Measurements from ENCODE around the gene BCKDK. TPM values are rescaled to one million over a fixed set of nuclear protein-coding genes. Genes with fewer than 3 reads are reported as not detected.
A peak's percentile ranks its signal among the peaks of the same experiment; 100 is the strongest.

The BCKDK gene
- total and polyA plus RNA-seq, 2 of the 13 experiments (the other 11 are each of a cell fraction or from before 2014, with no cell fraction given): 24.9 to 42.6 TPM

GRCh38 chr16:31117384-31118222, 9.4 kb downstream of the BCKDK start, which contains the start of gene KAT8 (continued):
- peak; percentile 78 for TF ChIP-seq ZNF205 (CRISPR knock-in tag; IDR thresholded peaks at IDR 0.05)
- peak; percentile 94 for TF ChIP-seq ATF1 (CRISPR knock-in tag; IDR thresholded peaks at IDR 0.05)
- no peak for TF ChIP-seq PREB (CRISPR knock-in tag; IDR thresholded peaks at IDR 0.05)
- peak; percentile 75 for TF ChIP-seq SALL1 (CRISPR knock-in tag; IDR thresholded peaks at IDR 0.05)
- no peak for TF ChIP-seq TRAFD1 (CRISPR knock-in tag; IDR thresholded peaks at IDR 0.05; ENCODE audit: borderline replicate concordance)
- no peak for TF ChIP-seq MAFK (conservative IDR thresholded peaks at IDR 0.05 in 1 of 2, IDR thresholded peaks at IDR 0.05 in 1 of 2; ENCODE audit: low read length in 2 of 2)
- no peak for TF ChIP-seq PHB2 (IDR thresholded peaks at IDR 0.05; ENCODE audit: partially characterized antibody)
- no peak for TF ChIP-seq DNMT3B (CRISPR knock-in tag; conservative IDR thresholded peaks at IDR 0.05)
- peak; percentile 72; the same call in 1 of the 2 replicates for TF ChIP-seq MED13 (CRISPR knock-in tag; IDR thresholded peaks at IDR 0.05)
- peak; percentile 63 to 81 for TF ChIP-seq HMGXB4 (CRISPR knock-in tag; IDR thresholded peaks at IDR 0.05; ENCODE audit: borderline replicate concordance in 1 of 2, low read depth in 1 of 2)
- TF ChIP-seq ZNF749 (CRISPR knock-in tag; IDR thresholded peaks at IDR 0.05; ENCODE audit: borderline replicate concordance): peak; percentile 53; the same call in 1 of the 2 replicates
- no peak for TF ChIP-seq SMAD9 (CRISPR knock-in tag; IDR thresholded peaks at IDR 0.05)
- peak; percentile 93 for TF ChIP-seq CREB1 (IDR thresholded peaks at IDR 0.05)
- peak; percentile 98 for TF ChIP-seq CREB1 (CRISPR knock-in tag; IDR thresholded peaks at IDR 0.05)
- 0 out of 2 replicates have a peak, but pooled peaks have one; percentile 20 for TF ChIP-seq ZSCAN21 (CRISPR knock-in tag; IDR thresholded peaks at IDR 0.05; ENCODE audit: borderline replicate concordance)
- TF ChIP-seq ZNF253 (CRISPR knock-in tag; IDR thresholded peaks at IDR 0.05; ENCODE audit: borderline replicate concordance): no peak
- TF ChIP-seq ZNF30 (CRISPR knock-in tag; IDR thresholded peaks at IDR 0.05): no peak
- TF ChIP-seq MBD4 (IDR thresholded peaks at IDR 0.05; ENCODE audit: borderline replicate concordance, low read length): no peak
- TF ChIP-seq GZF1 (CRISPR knock-in tag; IDR thresholded peaks at IDR 0.05): no peak
- peak; percentile 84 for TF ChIP-seq KMT2B (CRISPR knock-in tag; IDR thresholded peaks at IDR 0.05)
- peak; percentile 50; the same call in 1 of the 2 replicates for TF ChIP-seq ZNF790 (CRISPR knock-in tag; IDR thresholded peaks at IDR 0.05; ENCODE audit: borderline replicate concordance)
- TF ChIP-seq, protein P1, sequence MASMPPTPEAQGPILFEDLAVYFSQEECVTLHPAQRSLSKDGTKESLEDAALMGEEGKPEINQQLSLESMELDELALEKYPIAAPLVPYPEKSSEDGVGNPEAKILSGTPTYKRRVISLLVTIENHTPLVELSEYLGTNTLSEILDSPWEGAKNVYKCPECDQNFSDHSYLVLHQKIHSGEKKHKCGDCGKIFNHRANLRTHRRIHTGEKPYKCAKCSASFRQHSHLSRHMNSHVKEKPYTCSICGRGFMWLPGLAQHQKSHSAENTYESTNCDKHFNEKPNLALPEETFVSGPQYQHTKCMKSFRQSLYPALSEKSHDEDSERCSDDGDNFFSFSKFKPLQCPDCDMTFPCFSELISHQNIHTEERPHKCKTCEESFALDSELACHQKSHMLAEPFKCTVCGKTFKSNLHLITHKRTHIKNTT (CRISPR knock-in tag; IDR thresholded peaks at IDR 0.05): no peak
- TF ChIP-seq TEAD3 (CRISPR knock-in tag; optimal IDR thresholded peaks at IDR 0.05; ENCODE audit: borderline replicate concordance): peak; percentile 44
